ENCODE results near the gene RGS9. TPM values are rescaled to one million over a fixed set of nuclear protein-coding genes. Genes with fewer than 3 reads are reported as not detected.

The RGS9 gene
- total RNA-seq, 2 experiments from 2014 or later, result 13.7 to 26.4 TPM

- POLR2A ChIA-PET, result no interaction called here
- H3K27ac ChIP-seq (ENCODE audit: low read depth, low read length, poor library complexity, severe bottlenecking), result no peak overlapping the region
- no peak overlapping the region for H2AFZ ChIP-seq (ENCODE audit: low read length)
- no peak overlapping the region for H3K4me2 ChIP-seq (ENCODE audit: low read length)
- H3K36me3 ChIP-seq (ENCODE audit: insufficient read depth, low read length), result peaks cover 20% of the 10 kb centered on the region
- H3K79me2 ChIP-seq (ENCODE audit: insufficient read depth, low read depth, low read length), result no peaks in the 10 kb centered on the region
- CTCF ChIA-PET (ENCODE audit: unreplicated experiment), result no interaction called here
- H3K9me2 ChIP-seq (ENCODE audit: insufficient read depth, low read length), result no peaks in the 10 kb centered on the region
- BruUV-seq (replicated peaks), result no TSS peak
- TF ChIP-seq EZH2phosphoT487 (IDR thresholded peaks at IDR 0.05; ENCODE audit: borderline replicate concordance, low read depth, low read length) (no peak), CTCF (conservative IDR thresholded peaks at IDR 0.05; ENCODE audit: low read length) (no peak)
- intact Hi-C loops (cut with micrococcal nuclease; ENCODE audit: unreplicated experiment), result no loop called here
- DNase-seq (ENCODE audit: low spot score), result no peak
- H3K4me3 ChIP-seq (ENCODE audit: low read depth, low read length, poor library complexity, severe bottlenecking), result no peak overlapping the region
- H3K9me3 ChIP-seq (ENCODE audit: low read length), result no peaks in the 10 kb centered on the region
- no peaks in the 10 kb centered on the region for H4K20me1 ChIP-seq (ENCODE audit: insufficient read depth, low read length)
- H3K4me1 ChIP-seq (ENCODE audit: insufficient read depth, low read length, poor library complexity, severe bottlenecking), result peaks cover 9% of the 10 kb centered on the region
These were observed 29.0 kb upstream of the RGS9 start for GRCh38 chr17:65108152-65108551.

- ChIA-PET CTCF (ENCODE audit: unreplicated experiment) (no interaction called here), POLR2A (no interaction called here)
- intact Hi-C loops (cut with micrococcal nuclease; ENCODE audit: unreplicated experiment), result no loop called here
- Histone ChIP-seq H3K27ac (ENCODE audit: low read depth, low read length, poor library complexity, severe bottlenecking) (no peak overlapping the region), H3K79me2 (ENCODE audit: insufficient read depth, low read depth, low read length) (no peaks in the 10 kb centered on the region), H3K4me1 (ENCODE audit: insufficient read depth, low read length, poor library complexity, severe bottlenecking) (no peaks in the 10 kb centered on the region), H3K9me3 (ENCODE audit: low read length) (no peaks in the 10 kb centered on the region), H3K36me3 (ENCODE audit: insufficient read depth, low read length) (peaks cover 20% of the 10 kb centered on the region), H3K4me3 (ENCODE audit: low read depth, low read length, poor library complexity, severe bottlenecking) (no peak overlapping the region), H3K9me2 (ENCODE audit: insufficient read depth, low read length) (no peaks in the 10 kb centered on the region), H3K4me2 (ENCODE audit: low read length) (no peak overlapping the region), H4K20me1 (ENCODE audit: insufficient read depth, low read length) (no peaks in the 10 kb centered on the region), H2AFZ (ENCODE audit: low read length) (no peak overlapping the region)
- BruUV-seq (replicated peaks), result no TSS peak
- TF ChIP-seq CTCF (conservative IDR thresholded peaks at IDR 0.05; ENCODE audit: low read length) (no peak), EZH2phosphoT487 (IDR thresholded peaks at IDR 0.05; ENCODE audit: borderline replicate concordance, low read depth, low read length) (no peak)
- DNase-seq (ENCODE audit: low spot score), result no peak
These were observed 27.6 kb upstream of the RGS9 start for GRCh38 chr17:65109543-65109942.

- Histone ChIP-seq H3K27ac (ENCODE audit: low read depth, low read length, poor library complexity, severe bottlenecking) (no peak overlapping the region), H4K20me1 (ENCODE audit: insufficient read depth, low read length) (no peaks in the 10 kb centered on the region), H3K79me2 (ENCODE audit: insufficient read depth, low read depth, low read length) (no peaks in the 10 kb centered on the region), H2AFZ (ENCODE audit: low read length) (no peak overlapping the region), H3K9me2 (ENCODE audit: insufficient read depth, low read length) (no peaks in the 10 kb centered on the region), H3K4me3 (ENCODE audit: low read depth, low read length, poor library complexity, severe bottlenecking) (no peak overlapping the region), H3K36me3 (ENCODE audit: insufficient read depth, low read length) (peaks cover 20% of the 10 kb centered on the region), H3K9me3 (ENCODE audit: low read length) (no peaks in the 10 kb centered on the region), H3K4me2 (ENCODE audit: low read length) (no peak overlapping the region), H3K4me1 (ENCODE audit: insufficient read depth, low read length, poor library complexity, severe bottlenecking) (no peaks in the 10 kb centered on the region)
- DNase-seq (ENCODE audit: low spot score), result no peak
- TF ChIP-seq EZH2phosphoT487 (IDR thresholded peaks at IDR 0.05; ENCODE audit: borderline replicate concordance, low read depth, low read length) (no peak), CTCF (conservative IDR thresholded peaks at IDR 0.05; ENCODE audit: low read length) (no peak)
- ChIA-PET POLR2A (no interaction called here), CTCF (ENCODE audit: unreplicated experiment) (no interaction called here)
- no TSS peak for BruUV-seq (replicated peaks)
- intact Hi-C loops (cut with micrococcal nuclease; ENCODE audit: unreplicated experiment), result no loop called here
These were observed 27.0 kb upstream of the RGS9 start for GRCh38 chr17:65109990-65110680.

Measured in OCI-LY7 (cell line).